ENCODE results near the gene GABRP. TPM values are rescaled to one million over a fixed set of nuclear protein-coding genes. Genes with fewer than 3 reads are reported as not detected.

The GABRP gene
- total RNA-seq, 1 donor from 2014 or later, result not detected

GRCh38 chr5:170860818-170861666 is 77.5 kb downstream of the GABRP start:
- no peak for DNase-seq (ENCODE audit: low read depth)

- DNase-seq (ENCODE audit: low read depth), result no peak
These were observed 78.1 kb downstream of the GABRP start for GRCh38 chr5:170861667-170861916.

- DNase-seq (ENCODE audit: low read depth), result peak; percentile 2
These were observed 78.6 kb downstream of the GABRP start, which contains the start of gene RANBP17 for GRCh38 chr5:170861917-170862766. RANBP17 (plus strand) TSS chr5:170862018.

GRCh38 chr5:170863646-170864045 is 80.1 kb downstream of the GABRP start:
- DNase-seq (ENCODE audit: low read depth), result no peak

Other genes starting within 250 kb of the GABRP start
- 0.42 and 2.0 TPM in 2 replicates for gene RANBP17, start 78.3 kb downstream of the GABRP start, total RNA-seq